IPS DF 6.9 (cell line): ENCODE measurements around the gene ISG15.

Experiments used
- DNase-seq: peaks from one replicate; pipeline ENCODE4 v3.0.0-alpha.2; 2013; ENCODE audit warnings: low read depth, low spot score
- H3K27ac ChIP-seq: one replicate; pipeline ENCODE4 v1.5.1; 2013; ENCODE audit warnings: low read length, control low read depth
- H3K27me3 ChIP-seq: 2 replicates; pipeline ENCODE4 v1.6.1; 2013; ENCODE audit warnings: mild to moderate bottlenecking, low read length; ENCODE audit not compliant: control insufficient read depth, insufficient read depth
- H3K36me3 ChIP-seq: 2 replicates; pipeline ENCODE4 v1.6.1; 2013; ENCODE audit warnings: low read length; ENCODE audit not compliant: control insufficient read depth, insufficient read depth
- H3K4me1 ChIP-seq: 2 replicates; pipeline ENCODE4 v1.6.1; 2013; ENCODE audit warnings: low read length; ENCODE audit not compliant: control insufficient read depth, insufficient read depth
- H3K4me3 ChIP-seq: 2 replicates; pipeline ENCODE4 v1.5.1; 2013; ENCODE audit warnings: mild to moderate bottlenecking, low read length
- H3K9me3 ChIP-seq: 2 replicates; pipeline ENCODE4 v1.6.1; 2013; ENCODE audit warnings: low read length, inconsistent platforms; ENCODE audit not compliant: control insufficient read depth, insufficient read depth
- WGBS: extraction: QIAGEN DNeasy Blood & Tissue Kit; methylation state at CpG from one replicate; pipeline ENCODE4 v1.1.7; 2013; ENCODE audit warnings: mixed read lengths, missing lambda C conversion rate; ENCODE audit not compliant: insufficient read length, insufficient coverage; 5-methylcytosine and 5-hydroxymethylcytosine counted together

Gene ISG15

DNA sequence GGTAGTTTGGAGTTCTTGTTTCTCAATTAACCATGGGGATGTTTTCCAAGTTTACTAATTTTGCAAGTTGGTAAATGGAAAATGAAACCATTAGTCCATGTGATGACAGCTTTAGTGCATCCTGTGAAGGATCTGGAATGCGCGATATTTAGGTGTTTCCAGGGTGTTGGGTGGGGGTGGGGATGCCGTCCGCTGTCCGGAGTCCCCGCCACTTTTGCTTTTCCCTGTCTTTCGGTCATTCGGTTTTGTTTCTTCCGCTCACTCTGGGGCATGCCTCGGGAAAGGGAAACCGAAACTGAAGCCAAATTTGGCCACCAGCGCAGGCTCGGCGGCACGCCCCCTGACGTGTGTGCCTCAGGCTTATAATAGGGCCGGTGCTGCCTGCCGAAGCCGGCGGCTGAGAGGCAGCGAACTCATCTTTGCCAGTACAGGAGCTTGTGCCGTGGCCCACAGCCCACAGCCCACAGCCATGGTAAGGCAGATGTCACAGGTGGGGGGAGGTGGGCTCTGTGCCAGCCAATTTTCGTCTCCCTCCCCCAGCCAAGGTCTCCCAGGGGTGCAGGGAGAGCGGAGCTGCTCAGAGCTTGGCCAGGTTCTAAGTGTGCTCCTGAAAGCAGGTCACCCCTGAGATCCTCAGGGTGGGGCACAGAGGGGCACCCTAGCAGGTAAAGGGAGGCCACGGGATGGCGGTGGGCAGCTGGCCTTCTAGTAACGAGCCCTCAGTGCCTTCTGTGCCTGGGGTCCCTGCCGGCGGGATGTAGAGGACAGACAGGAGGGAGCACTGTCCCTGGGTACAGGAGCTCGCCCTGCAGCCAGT lies at the start of gene ISG15:
Gene ISG15 (plus strand): TSS at position 393 of the 817 bp plus-strand sequence. CDS start 77 bp downstream, at position 470.
- no peaks in the 10 kb centered on the region for H3K27me3 ChIP-seq
- H3K27ac ChIP-seq = no peak within 1 kb of the TSS
- H3K4me1 ChIP-seq = peaks cover 2% of the 10 kb centered on the region
- no peaks in the 10 kb centered on the region for H3K9me3 ChIP-seq
- H3K4me3 ChIP-seq = peak within 1 kb of the TSS; percentile 57; the same call in 1 of the 2 replicates
- DNase-seq = no peak
- no CpG with 5 or more reads among the region's 30 CpGs for WGBS
- H3K36me3 ChIP-seq = no peaks in the 10 kb centered on the region

DNA sequence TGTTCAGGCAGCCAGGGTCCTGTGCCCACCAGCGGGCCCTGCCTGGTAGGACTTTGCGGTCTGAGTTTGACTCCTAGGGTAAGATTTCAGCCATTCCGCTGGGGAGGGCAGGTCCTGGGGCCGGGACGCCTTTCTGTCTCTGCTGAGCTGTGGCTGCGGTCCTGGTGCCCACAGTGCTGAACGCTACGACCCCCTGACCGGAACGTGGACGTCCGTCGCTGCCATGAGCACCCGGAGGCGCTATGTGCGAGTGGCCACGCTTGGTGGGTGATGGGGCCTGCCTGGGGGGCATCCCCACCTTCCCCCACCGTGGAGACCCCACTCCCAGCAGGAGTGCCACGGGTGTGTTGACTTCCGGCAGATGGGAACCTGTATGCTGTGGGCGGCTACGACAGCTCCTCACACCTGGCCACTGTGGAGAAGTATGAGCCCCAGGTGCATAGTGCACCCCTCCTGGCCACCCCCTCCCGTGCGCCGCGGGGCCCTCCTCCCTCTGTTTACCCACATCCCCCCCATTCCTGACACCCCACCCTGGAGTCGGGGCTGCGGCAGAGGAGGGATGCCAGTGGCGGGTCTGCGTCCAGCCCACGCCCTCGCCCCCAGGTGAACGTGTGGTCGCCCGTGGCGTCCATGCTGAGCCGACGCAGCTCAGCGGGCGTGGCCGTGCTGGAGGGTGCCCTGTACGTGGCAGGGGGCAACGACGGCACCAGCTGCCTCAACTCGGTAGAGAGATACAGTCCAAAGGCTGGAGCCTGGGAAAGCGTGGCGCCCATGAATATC lies 49.4 kb upstream of the ISG15 start:
- no peak overlapping the region for H3K4me3 ChIP-seq
- peaks cover 19% of the 10 kb centered on the region for H3K36me3 ChIP-seq
- no peak overlapping the region for H3K27ac ChIP-seq
- peaks cover 1% of the 10 kb centered on the region; the same call in 1 of the 2 replicates for H3K4me1 ChIP-seq
- H3K9me3 ChIP-seq = no peaks in the 10 kb centered on the region
- DNase-seq = no peak
- WGBS = no CpG with 5 or more reads among the region's 47 CpGs
- peaks cover 5% of the 10 kb centered on the region; the same call in 1 of the 2 replicates for H3K27me3 ChIP-seq

DNA sequence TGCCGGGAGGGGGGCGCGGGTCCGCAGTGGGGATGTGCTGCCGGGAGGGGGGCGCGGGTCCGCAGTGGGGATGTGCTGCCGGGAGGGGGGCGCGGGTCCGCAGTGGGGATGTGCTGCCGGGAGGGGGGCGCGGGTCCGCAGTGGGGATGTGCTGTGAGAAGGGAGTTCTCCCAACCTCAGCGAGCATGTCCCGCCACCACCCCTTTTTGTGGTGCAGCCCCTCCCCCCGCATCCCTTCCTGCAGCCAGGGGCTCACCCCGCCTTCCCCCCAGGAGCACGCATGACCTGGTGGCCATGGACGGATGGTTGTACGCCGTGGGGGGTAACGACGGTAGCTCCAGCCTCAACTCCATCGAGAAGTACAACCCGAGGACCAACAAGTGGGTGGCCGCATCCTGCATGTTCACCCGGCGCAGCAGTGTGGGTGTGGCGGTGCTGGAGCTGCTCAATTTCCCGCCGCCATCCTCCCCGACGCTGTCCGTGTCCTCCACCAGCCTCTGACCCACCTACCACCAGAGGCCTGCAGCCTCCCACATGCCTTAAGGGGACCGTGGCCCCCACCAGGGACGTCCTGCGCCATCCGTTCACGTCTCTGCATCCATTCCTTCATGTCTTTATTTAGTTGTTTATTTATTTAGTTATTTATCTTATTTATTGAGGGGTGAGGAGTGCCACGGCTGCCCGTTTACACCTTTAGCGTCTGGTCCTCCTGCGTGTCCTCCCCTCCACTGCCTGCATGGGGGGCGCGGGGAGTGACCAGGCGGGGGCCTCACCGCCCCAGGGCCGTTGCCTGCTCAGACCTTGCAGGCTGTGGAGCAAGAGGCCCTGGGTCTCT lies 48.4 kb upstream of the ISG15 start:
- no peak for DNase-seq
- no peak overlapping the region for H3K4me3 ChIP-seq
- H3K36me3 ChIP-seq = peaks cover 19% of the 10 kb centered on the region
- WGBS = no CpG with 5 or more reads among the region's 51 CpGs
- peaks cover 5% of the 10 kb centered on the region; the same call in 1 of the 2 replicates for H3K27me3 ChIP-seq
- H3K9me3 ChIP-seq = no peaks in the 10 kb centered on the region
- peaks cover 1% of the 10 kb centered on the region; the same call in 1 of the 2 replicates for H3K4me1 ChIP-seq
- H3K27ac ChIP-seq = no peak overlapping the region

DNA sequence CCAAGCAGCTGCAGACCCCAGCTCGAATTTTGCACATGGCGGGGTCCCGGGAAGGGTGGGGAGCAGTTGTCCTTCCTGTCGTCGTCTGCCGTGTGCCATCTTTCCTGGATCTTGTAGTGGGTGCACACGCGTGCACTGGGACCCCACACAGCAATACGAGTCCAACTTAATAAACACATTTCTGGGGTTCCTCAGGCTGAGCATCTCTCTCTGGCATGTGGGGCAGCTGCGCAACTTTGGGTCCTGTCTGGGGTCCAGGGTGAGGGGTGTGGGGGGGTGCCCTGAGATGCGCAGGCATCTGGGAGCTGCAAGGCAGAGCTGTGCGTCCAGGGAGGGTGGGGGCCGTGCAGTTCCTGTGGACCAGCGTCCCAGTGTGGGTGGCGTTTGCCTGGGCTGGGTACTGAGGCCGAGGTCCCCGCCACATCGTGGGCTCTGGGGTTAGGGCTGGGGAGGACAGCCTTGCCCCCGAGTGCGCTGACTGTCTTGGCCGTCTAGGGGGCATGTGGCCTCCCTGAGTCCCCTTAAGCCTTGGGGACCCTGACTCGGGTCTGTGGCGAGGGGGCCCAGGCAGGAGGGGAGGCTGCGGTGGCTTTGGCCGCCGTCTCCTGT lies 47.7 kb upstream of the ISG15 start:
- H3K9me3 ChIP-seq = no peaks in the 10 kb centered on the region
- H3K27me3 ChIP-seq = peaks cover 5% of the 10 kb centered on the region; the same call in 1 of the 2 replicates
- H3K4me3 ChIP-seq = no peak overlapping the region

DNA sequence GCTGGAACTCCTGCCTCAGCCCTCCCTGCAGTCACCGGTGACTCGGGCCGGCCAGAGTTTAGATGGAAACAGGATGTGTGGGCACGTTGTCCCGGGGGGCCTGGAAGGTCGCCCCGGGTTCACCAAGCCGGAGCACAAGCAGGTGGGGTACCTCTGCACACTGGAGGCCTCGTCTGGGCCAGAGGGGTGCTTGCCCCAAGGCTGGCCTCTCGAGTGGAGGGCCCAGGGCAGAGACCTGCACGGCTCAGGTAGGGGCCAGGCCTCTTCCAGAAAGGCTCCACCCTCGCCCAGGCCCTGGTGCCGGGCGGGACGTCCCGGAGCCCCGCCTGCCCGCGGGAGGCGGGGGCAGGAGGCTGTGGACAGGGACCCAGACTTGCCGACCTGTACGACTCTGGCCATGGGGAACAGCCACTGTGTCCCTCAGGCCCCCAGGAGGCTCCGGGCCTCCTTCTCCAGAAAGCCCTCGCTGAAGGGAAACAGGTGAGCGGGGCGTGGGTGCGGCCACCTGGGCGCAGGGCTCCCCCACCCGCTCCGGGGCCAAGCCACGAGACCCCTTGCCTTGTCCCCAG lies 47.1 kb upstream of the ISG15 start, which contains the start of gene PLEKHN1:
Gene PLEKHN1 (plus strand): TSS at position 348 of the 569 bp plus-strand sequence. CDS start 50 bp downstream, at position 398.
- Histone ChIP-seq H3K4me1 (peaks cover 6% of the 10 kb centered on the region), H3K4me3 (peak within 1 kb of the TSS; percentile 42; the same call in 1 of the 2 replicates), H3K27me3 (peaks cover 5% of the 10 kb centered on the region; the same call in 1 of the 2 replicates), H3K9me3 (no peaks in the 10 kb centered on the region), H3K36me3 (peaks cover 19% of the 10 kb centered on the region), H3K27ac (no peak within 1 kb of the TSS)
- DNase-seq = no peak
- WGBS = no CpG with 5 or more reads among the region's 31 CpGs

More for the DNA sequence above, 47.7 kb upstream of the ISG15 start:
- no CpG with 5 or more reads among the region's 26 CpGs for WGBS
- H3K4me1 ChIP-seq = peaks cover 4% of the 10 kb centered on the region
- no peak for DNase-seq
- no peak overlapping the region for H3K27ac ChIP-seq
- peaks cover 19% of the 10 kb centered on the region for H3K36me3 ChIP-seq

DNA sequence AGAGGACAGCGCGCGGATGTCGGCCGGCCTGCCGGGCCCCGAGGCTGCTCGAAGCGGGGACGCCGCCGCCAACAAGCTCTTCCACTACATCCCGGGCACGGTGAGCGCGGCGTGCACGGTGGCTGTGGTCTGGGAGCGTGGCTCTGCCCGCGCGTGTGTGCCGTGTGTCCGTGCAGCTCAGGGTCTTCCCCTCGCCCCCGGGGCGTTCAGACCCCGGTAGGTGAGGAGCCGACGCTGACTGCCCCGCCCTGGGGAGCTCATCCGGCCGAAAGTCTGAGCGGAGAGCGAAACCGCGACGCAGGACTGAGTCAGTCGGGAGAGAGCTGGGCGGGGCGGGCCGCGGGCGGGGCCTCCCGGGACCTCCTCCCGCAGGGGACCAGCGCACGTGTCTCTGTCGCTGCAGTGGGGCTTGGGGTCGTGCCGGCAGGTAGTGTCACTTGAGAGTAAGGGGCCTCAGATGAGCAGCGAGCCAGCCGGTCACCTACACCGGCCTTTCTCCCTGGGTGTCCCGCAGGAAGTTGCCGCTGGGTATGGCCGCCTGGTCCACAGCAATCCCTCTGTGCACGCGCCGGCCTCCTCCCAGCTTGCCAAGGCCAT lies 46.5 kb upstream of the ISG15 start:
- Histone ChIP-seq H3K4me3 (peak overlapping the region; percentile 42; the same call in 1 of the 2 replicates), H3K9me3 (no peaks in the 10 kb centered on the region), H3K27me3 (peaks cover 5% of the 10 kb centered on the region; the same call in 1 of the 2 replicates), H3K27ac (no peak overlapping the region), H3K4me1 (peaks cover 6% of the 10 kb centered on the region), H3K36me3 (peaks cover 19% of the 10 kb centered on the region)
- DNase-seq = no peak
- no CpG with 5 or more reads among the region's 60 CpGs for whole genome bisulfite sequencing

DNA sequence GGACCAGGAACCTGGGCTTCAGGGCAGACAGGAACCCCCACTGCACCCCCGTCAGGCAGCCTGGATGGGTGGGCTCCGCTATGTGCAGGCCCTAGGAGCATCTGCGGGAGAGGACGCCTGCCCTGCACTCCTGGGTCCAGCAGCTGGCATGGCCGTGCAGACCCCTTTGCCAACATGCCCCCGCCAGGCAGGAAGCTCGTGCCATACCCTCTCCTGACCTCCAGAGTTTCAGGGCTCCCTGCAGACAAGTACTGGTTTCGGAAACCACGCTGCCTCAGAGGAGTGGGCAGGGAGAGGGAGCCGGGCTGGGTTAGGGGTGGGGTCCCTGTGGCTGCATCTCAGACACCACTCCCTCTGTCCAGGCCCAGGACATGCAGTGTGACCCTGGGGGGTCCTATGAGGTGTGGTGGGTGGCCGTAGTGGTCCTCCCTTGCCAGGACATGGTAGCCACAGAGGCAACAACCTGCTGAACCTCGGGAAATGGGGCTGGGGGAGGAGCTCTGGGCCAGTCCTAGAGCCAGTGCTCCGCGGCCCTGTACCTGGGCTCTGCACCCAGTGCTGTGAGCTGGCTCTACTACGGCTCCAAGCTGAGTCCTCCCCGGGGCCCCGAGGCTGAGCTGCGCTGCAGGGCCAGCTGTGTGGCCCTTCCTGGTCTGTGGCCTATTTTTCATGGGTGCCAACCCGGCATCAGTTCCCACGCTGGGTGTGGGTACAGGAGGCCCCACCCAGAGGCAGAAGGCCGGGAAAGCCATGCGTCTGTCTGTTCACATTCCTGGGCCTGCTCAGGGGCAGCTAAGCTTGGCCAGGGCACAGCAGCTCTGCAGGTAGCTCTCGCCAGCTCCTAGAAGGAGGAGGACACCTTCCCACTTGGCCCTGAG lies 45.6 kb upstream of the ISG15 start:
- H3K36me3 ChIP-seq = peaks cover 15% of the 10 kb centered on the region
- peaks cover 6% of the 10 kb centered on the region for H3K4me1 ChIP-seq
- no CpG with 5 or more reads among the region's 23 CpGs for WGBS
- no peak overlapping the region for H3K27ac ChIP-seq
- no peak for DNase-seq
- H3K27me3 ChIP-seq = peaks cover 5% of the 10 kb centered on the region; the same call in 1 of the 2 replicates
- H3K4me3 ChIP-seq = no peak overlapping the region
- no peaks in the 10 kb centered on the region for H3K9me3 ChIP-seq

DNA sequence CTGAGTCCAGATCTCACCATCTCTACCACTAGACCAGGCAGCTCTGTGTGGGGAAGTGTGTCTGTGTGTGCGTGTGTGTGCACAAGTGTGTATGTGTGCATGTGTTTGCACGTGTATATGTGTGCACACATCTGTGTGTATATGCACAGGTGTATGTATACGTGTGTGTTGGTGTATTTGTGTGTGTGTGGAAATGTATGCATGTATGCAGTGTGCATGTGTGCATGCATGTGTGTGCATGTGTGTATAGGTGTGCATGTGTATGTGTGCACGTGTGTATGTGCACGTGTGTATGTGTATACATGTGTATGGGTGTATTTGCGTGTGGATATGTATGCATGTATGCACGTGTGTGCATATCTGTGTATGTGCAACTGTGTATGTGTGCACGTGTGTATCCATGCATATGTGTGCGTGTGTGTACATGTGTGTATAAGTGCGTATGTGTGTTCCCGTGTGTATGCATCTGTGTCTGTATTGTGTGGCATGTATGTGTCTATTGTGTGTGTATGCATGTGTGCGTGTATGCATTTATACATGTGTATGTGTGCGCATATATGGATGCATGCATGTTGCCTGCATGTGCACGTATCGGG lies 43.9 kb upstream of the ISG15 start:
- Histone ChIP-seq H3K36me3 (no peaks in the 10 kb centered on the region; the same call in 1 of the 2 replicates), H3K27me3 (peaks cover 5% of the 10 kb centered on the region; the same call in 1 of the 2 replicates), H3K4me1 (peaks cover 6% of the 10 kb centered on the region), H3K4me3 (no peak overlapping the region), H3K27ac (no peak overlapping the region), H3K9me3 (no peaks in the 10 kb centered on the region)
- DNase-seq = no peak
- no CpG with 5 or more reads among the region's 15 CpGs for WGBS
